IPS-NIHi11 (cell line): ENCODE measurements around the gene RHEBL1.
"Not testable (repeated sequence)": the region's sequence is repeated elsewhere in the genome, so short reads cannot be mapped to it uniquely, and the experiment has no call there.

Experiments used
- DNase-seq: peaks from one replicate; pipeline ENCODE4 v3.0.0; 2012; ENCODE audit warnings: mixed read lengths, low spot score

The RHEBL1 gene

GRCh38 chr12:49089821-49090773 lies 20.3 kb upstream of the RHEBL1 start:
- peak; percentile 50 for DNase-seq

DNA sequence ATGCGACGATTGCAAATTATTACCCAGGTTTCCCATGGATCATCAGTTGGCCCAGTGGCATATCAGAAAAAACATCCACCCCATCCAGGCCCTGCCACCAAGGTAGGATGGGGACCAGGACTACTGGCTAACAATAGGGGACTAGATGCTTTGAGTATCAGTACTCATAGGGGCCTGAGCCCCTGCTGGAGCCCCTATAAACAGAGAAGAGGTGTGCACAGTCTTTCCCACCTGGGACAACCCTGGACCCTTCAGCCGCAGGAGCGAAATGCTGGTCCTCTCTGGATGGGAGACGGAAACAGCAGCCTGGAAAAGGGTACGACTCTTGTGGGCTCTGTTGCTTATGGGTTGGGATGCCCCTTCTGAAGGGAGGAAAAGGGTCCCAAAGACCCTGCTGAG lies 19.2 kb upstream of the RHEBL1 start:
- DNase-seq = no peak

DNA sequence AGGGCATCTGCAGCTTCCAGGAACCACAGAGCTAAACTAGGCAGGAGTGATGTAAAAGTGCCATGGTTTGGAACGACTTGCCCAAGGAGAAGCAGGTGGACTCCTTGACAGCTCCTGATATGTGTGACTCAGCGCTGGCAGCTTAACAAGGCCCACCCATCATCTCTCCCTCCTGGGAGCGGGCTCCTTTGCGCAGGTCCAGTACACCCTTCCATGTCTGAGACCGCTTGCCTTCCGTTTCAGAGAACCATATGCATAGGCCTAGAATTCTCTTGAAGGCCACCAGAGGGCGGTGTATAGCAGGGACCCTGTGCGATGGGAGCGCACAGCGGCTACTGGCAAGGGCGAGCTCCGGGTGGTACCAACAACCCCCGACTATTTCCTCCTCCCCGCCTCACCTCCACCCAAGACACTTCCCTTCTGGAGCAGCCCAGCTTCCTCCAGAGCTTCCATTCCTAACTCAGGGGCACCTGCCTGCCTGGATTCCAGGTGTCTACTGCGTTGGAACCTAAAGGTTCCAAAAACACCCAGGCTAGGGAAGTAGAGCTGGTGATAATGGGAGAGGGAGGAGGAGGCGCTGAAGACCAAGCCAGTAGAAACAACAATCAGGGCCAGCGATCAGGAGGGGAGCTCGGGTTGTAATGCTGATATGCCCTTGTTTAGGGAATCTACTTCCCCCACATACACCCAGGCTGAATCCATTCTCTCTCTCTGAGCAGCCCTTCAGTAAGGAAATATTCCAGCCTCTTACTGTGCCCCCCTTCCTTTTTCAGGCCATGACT lies 18.6 kb upstream of the RHEBL1 start:
- peak; percentile 85 for DNase-seq

DNA sequence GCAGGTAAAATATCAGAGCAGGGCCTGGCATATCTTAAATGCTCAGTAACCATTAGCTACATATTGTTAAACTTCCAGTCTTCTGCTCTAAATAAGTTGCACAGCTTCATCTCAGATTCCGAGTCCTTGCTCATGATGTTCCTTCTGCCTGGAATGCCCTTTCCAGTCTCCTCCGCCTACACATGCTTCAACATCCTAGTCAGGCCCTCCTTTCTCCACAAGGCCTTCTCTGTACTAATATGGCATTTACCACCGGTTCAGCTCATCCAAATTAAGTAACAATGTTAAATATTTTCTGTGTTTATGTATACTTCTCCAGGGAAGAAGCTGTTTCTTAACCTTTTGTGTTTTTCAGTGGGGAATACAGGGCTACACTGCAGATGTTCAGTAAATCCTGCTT lies 16.3 kb upstream of the RHEBL1 start:
- no peak for DNase-seq

GRCh38 chr12:49084438-49084837 lies 14.7 kb upstream of the RHEBL1 start:
- no peak for DNase-seq

DNA sequence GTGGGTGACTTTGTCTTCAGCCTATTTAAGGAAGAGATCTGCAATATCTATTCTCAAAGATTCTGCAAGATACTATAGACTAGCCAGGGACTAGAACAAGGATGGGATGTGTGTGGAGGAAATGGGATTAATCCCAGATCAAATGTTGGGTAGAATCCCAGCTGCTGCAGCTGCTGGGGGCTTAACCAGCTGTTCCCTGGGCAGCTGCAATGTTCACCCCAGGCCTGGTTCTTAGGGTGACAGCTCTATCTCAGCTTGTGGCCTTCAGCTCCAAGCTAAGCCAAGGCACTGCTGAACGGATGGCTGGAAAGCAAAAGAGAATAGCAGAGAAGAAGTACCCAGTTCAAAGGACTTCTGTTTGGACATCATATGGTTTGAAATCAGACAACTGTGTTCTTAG lies 10.0 kb upstream of the RHEBL1 start:
- no peak for DNase-seq

DNA sequence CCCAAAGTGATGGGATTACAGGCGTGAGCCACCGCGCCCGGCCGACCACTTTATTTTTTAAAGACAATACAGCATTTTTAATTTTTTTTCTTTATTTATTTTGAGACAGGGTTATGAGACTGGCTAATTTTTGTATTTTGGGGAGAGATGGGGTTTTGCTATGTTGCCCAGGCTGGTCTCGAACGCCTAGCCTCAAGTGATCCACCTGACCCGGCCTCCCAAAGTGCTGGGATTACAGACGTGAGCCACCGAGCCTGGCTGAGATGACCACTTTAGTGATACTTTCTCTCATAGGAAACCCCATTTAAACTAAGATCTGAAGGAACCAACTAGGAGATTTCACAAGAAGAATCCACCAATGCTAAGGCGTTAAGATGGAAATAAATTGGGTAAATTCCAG lies 1.2 kb upstream of the RHEBL1 start:
- no peak for DNase-seq

GRCh38 chr12:49068879-49069506 lies 786 bp downstream of the RHEBL1 start:
- DNase-seq = no peak

GRCh38 chr12:49066120-49066519 lies 3.7 kb downstream of the RHEBL1 start:
- no peak for DNase-seq

- no peak for DNase-seq
Measured at GRCh38 chr12:49064767-49065152, 5.0 kb downstream of the RHEBL1 start.

GRCh38 chr12:49061916-49062315 lies 7.9 kb downstream of the RHEBL1 start:
- not testable (repeated sequence) for DNase-seq

GRCh38 chr12:49061157-49061650 lies 8.6 kb downstream of the RHEBL1 start:
- no peak for DNase-seq

DNA sequence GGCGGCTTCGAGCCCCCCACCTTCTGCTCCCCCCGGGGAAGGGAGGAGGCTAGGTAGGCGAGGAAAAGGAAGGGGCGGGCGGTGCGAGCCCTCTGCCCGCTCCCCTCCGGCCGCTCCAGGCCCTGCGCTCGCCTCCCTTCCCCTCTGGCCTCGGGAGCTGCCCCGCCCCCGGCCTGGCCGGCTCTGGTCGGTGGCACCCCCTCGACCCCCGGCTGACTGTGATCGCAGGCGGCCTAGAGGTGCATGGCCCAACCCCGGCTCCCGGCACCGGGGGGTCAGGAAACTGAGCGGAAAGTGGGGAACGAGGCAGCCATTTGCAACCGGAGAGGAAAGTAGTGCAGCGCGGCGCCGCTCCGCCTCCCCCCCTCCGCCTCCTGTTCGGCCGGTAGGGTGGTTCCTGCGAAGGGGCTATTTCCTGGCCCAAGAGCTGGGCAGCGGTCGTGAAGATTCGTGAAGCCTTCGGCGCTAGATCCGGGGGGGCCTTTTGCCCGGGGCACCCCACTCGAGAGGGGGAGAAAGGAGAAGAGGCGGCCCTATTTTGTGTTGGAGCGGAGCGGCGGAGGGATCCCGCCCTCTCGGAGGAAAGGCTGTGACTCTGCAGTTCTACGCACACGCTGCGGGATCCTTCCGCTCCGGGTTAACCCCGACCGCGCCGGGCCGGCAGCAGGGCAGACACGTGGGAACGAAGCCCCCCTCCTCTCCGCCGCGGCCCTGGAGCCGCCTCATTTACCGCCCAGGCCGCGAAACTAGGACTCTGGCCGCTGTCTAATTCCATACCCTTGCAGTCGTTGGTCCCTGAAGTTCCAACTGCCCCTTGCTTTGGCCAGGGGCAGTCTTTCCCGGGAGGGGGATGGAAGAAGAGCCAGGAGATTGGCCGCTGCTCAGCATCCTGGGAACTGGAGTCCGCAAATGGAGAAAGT lies 9.3 kb downstream of the RHEBL1 start, which contains the start of gene KMT2D:
KMT2D (minus strand) TSS at position 558 of the 920 bp plus-strand sequence. CDS start 5,470 bp downstream, outside the sequence.
- peak; percentile 99 for DNase-seq

GRCh38 chr12:49059299-49060171 lies 10.2 kb downstream of the RHEBL1 start:
- peak; percentile 86 for DNase-seq

GRCh38 chr12:49059045-49059298 lies 10.8 kb downstream of the RHEBL1 start:
- DNase-seq = no peak

DNA sequence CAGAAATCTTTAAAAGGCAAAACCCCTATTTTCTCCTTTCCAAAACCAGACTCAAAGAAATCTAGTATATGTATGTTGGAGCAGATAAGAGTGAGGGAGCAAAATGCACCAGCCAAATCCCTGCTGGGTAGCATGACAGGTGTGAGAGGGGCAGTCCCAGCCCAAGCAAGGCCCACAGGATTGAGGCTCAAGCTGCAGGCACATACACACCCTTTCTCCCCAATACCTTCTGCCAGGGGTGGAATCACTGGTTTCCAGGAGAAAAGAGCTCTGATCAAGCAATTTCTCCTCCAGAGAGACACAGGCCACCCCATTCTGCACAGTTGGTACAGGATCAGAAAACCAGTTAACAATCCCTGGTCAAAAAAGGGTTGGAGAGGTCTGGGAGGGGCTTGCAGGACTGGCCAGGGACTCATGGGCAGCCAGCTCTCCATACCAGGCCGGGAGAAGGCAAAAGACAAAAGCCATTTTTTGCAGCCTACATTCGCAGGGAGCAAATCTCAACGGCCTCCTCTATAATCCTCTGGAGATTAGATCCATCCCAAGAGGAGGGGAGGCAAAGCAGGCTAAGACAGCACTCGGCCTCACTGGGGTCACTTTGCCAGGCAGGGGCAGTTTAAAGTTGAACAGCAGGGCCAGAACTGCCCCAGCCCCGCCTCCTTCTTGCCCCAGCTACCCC lies 11.3 kb downstream of the RHEBL1 start:
- no peak for DNase-seq

DNA sequence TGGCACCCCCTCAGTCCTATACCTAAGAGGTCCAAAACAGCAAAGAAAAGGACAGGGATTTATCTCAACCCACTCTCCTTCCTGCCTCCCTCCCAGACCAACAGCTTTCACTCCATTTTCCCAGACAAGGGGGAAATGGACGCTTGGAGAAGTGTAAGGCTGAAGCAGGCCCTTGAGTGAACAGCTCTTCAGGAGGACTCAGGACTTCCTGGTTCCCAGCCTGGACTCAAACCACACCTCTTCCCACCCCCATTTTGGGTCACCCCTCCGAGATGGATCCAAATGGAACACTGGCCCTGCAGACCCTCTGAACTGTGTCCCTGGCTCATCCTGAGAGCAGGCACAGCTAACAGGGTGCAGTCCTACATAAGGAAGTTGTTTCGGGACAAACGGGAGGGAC lies 11.9 kb downstream of the RHEBL1 start:
- no peak for DNase-seq

DNA sequence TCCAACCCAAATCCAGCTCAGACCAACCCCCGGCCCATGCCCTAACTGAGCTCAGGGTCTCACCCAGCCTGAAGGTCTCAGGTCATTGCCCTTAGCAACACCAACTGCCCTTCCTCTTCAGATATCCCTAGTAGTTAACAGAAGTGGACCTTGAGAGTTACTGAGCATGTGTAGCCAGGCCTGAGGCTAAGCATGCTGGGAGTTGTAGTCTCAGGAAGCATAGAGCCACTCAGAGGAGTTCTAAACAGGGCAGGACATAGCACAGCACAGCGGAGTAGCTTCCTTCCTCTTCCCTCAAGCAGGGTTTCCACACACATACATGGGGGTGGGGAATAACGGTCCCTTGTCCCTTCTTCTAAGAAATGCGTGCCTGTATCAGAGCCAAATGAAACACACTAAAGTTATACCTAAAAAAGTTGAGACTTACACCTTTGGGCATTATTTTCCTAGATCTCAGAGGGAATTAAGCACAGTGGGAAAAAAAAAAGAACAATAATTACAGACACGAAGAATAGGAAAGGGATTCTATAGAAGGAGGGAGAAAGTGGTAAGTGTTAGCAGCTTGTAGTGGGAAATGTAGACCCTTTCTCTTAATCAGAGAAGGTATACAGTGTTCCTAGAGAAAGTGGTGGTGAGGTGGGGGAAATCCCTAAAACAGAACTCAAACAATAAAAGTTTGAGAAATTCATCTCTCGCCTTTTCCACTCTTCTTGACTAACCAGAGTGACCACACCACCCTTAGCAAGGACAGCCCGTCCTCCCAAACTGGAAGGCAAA lies 13.6 kb downstream of the RHEBL1 start:
- peak; percentile 79 for DNase-seq

DNA sequence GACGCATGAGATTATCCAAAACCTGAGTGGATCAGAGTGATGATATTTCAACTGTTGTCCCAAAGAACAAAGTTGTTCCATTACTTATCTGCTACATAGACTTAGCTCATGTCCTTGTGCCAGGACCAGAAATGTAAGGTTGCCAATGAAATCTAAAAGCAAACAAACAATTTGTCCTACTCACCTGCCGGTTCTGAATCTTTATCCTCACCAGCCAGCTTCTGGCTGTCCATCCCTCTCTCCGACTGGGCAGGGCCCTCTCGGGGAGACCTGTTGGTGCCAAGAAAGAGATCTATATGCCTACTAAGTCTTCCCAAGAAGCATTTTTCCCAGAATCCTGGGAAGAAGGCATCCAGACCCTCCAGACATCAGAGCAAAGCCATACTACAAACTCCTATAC lies 14.7 kb downstream of the RHEBL1 start:
- no peak for DNase-seq
